GM12878 (cell line): ENCODE measurements around the gene PRUNE2.

ENCODE experiments used
- DPF2 ChIP-seq: fragments of 450-650 bp; IDR thresholded peaks from 2 replicates; pipeline ENCODE4 v1.6.1; 2017; ENCODE audit warnings: mild to moderate bottlenecking
- ELK1 ChIP-seq: IDR thresholded peaks from 2 replicates; pipeline ENCODE4 v1.6.1; 2012; ENCODE audit warnings: low read depth, low read length, improper control_type of control experiment
- USF2 ChIP-seq: IDR thresholded peaks from 2 replicates; pipeline ENCODE4 v1.6.1; 2011; ENCODE audit warnings: low read depth, low read length, improper control_type of control experiment, borderline replicate concordance
- YY1 ChIP-seq: IDR thresholded peaks from 2 replicates; pipeline ENCODE4 v1.6.1; 2011; ENCODE audit warnings: low read depth, mild to moderate bottlenecking, low read length
- TF ChIP-seq, protein P1 (sequence below): IDR thresholded peaks from 2 replicates; pipeline ENCODE4 v1.6.1; 2011; ENCODE audit warnings: low read depth, mild to moderate bottlenecking, low read length, moderate library complexity, borderline replicate concordance; ENCODE audit errors: extremely low read depth
- TF ChIP-seq, protein P2 (sequence below), 3 experiments: IDR thresholded peaks in 2 of 3; conservative IDR thresholded peaks in 1 of 3; 2 replicates each; pipeline ENCODE4 v1.5.1; 2011; ENCODE audit warnings: low read depth in 3 of 3, low read length in 3 of 3, mild to moderate bottlenecking in 3 of 3, control low read depth in 2 of 3, moderate library complexity in 2 of 3, inconsistent platforms in 1 of 3, mixed read lengths in 1 of 3; ENCODE audit not compliant: control insufficient read depth in 2 of 3, insufficient read depth in 1 of 3; ENCODE audit errors: extremely low read depth in 1 of 3

DNA sequence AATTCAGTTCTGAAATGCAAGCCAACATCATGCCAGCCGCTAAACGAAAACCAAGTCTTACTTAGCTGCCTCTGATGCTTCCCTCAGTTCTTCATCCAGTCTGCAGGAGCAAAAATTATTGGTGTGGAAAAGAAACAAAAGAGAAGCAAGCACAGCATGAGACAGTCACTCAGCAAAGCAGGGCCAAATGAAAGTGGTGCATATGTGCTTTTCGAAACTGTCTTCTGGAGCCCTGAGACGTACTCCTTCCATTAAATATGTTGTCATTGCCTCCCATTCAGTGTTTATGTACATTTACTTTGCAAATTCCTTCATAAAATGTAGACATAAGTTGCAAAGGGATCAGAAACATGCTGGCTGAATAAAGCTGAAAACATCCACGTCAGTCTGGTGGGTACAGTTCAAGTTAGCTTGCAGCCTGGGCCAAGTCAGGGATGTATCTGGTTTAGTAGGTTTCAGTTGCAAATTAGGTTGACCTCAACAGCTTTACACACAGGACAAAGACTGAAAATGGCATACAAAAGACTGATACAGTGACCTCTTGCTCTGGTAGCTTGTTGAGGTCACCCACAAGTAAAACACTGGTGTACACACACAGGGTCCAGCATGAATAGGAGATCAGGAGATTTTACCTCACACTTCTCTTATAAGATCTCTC lies 281.4 kb downstream of the PRUNE2 start:
- TF ChIP-seq, protein P1, sequence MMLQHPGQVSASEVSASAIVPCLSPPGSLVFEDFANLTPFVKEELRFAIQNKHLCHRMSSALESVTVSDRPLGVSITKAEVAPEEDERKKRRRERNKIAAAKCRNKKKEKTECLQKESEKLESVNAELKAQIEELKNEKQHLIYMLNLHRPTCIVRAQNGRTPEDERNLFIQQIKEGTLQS = no peak
- TF ChIP-seq, protein P2, sequence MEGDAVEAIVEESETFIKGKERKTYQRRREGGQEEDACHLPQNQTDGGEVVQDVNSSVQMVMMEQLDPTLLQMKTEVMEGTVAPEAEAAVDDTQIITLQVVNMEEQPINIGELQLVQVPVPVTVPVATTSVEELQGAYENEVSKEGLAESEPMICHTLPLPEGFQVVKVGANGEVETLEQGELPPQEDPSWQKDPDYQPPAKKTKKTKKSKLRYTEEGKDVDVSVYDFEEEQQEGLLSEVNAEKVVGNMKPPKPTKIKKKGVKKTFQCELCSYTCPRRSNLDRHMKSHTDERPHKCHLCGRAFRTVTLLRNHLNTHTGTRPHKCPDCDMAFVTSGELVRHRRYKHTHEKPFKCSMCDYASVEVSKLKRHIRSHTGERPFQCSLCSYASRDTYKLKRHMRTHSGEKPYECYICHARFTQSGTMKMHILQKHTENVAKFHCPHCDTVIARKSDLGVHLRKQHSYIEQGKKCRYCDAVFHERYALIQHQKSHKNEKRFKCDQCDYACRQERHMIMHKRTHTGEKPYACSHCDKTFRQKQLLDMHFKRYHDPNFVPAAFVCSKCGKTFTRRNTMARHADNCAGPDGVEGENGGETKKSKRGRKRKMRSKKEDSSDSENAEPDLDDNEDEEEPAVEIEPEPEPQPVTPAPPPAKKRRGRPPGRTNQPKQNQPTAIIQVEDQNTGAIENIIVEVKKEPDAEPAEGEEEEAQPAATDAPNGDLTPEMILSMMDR (IDR thresholded peaks at IDR 0.05 in 2 of 3, conservative IDR thresholded peaks at IDR 0.05 in 1 of 3; ENCODE audit: control insufficient read depth in 2 of 3, extremely low read depth in 1 of 3, insufficient read depth in 1 of 3, low read depth in 3 of 3, low read length in 3 of 3) = no peak
- TF ChIP-seq YY1 (no peak), ELK1 (no peak), DPF2 (no peak), USF2 (no peak)
